Measurements from ENCODE around the gene FRY.

Gene FRY

DNA sequence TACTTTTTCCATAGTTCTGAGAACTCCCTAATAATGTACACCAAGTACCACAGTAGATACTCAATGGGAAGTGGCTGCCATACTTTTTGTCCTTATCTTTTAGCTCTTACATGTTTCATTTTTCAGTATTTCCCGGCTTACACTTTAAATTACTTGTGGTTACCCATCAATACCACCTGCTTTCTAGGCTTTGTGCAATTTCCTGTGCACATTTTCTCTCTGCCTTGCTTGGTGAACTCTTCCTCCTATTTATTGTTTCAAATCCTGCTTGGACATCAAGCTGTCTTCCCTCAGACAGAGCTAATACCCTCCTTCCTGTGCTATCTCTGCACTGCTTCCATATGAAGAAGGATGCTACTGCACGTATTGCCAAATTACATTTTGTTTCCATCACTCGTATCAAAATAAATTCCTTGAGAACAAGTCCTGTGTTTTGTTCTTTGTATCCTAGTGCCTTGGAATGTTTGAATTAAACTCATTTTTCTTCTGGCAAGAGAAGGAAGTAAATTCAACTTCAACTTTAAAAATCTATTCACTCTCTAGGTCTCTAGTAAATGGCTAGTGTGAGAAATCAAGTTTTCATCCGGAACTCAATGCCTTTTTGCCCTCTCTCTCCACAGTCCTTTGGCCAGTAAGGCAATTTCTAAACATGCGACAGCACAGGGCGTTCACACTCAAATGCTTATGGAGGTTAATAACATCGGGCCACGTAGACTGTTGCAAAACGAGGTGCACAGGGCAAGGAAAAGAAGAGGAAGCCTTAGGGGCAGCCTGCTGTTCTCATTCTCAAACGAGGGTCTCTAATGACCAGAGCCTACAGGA, 277.9 kb downstream of the FRY start:
- ChIA-PET CTCF (interaction anchor here (1.0 to 1.2 kb wide), 4 partner anchors 28 to 400 kb away, joined by 3 to 7 read pairs (median 4); no protein-coding TSS in a partner anchor), POLR2A (no interaction called here)
- TF ChIP-seq CTCF (IDR thresholded peaks at IDR 0.05; ENCODE audit: control extremely low read depth, extremely low read depth, low read depth, missing control alignments): no peak
- no peak for DNase-seq (ENCODE audit: extremely low spot score)

- CTCF ChIA-PET: no interaction called here
- DNase-seq (ENCODE audit: extremely low spot score): peak; percentile 52
- POLR2A ChIA-PET: no interaction called here
- peak; percentile 35 for TF ChIP-seq CTCF (IDR thresholded peaks at IDR 0.05; ENCODE audit: control extremely low read depth, extremely low read depth, low read depth, missing control alignments)
These were observed 278.6 kb downstream of the FRY start for GRCh38 chr13:32310134-32310706.

- CTCF ChIA-PET: interaction anchor here (0.9 to 1.8 kb wide), 8 partner anchors 17 to 402 kb away, joined by 3 to 10 read pairs (median 4); no protein-coding TSS in a partner anchor
- no peak for TF ChIP-seq CTCF (IDR thresholded peaks at IDR 0.05; ENCODE audit: control extremely low read depth, extremely low read depth, low read depth, missing control alignments)
- POLR2A ChIA-PET: no interaction called here
- DNase-seq (ENCODE audit: extremely low spot score): no peak
These were observed 279.8 kb downstream of the FRY start for GRCh38 chr13:32311188-32311897.

DNA sequence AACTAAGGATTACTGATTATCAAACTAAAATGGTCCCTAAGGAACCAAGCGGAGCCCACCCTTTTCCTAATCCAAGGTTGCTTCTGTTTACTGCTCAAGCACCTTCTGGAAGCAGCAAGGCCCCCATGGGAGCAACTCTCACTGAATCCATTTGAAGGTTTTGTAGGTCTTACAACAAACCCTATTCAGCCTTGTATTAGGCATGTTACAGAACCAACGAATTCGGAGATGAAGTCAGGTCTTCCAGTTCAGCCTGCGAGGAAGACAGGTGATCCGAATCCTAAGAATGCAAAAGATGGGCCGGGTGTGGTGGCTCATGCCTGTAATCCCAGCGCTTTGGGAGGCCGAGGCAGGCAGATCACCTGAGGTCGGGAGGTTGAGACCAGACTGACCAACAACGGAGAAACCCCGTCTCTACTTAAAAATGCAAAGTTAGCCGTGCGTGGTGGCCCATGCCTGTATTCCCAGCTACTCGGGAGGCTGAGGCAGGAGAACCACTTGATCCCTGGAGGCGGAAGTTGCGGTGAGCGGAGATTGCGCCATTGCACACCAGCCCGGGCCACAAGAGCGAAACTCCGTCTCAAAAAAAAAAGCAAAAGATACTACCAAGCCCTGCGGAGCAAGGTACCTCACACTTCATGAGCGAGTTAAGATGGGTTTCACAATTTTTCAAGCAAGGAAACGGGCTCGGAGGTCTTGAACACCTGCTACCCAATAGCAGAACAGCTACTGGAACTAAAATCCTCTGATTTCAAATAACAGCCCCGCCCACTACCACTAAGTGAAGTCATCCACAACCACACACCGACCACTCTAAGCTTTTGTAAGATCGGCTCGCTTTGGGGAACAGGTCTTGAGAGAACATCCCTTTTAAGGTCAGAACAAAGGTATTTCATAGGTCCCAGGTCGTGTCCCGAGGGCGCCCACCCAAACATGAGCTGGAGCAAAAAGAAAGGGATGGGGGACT, 283.0 kb downstream of the FRY start:
- POLR2A ChIA-PET: interaction anchor here (0.8 to 1.4 kb wide), 3 partner anchors 113 to 363 kb away, joined by 3 to 9 read pairs (median 3); partner anchors contain the start of gene N4BP2L1
- CTCF ChIA-PET: interaction anchor here (0.7 to 2.1 kb wide), 12 partner anchors 11 to 405 kb away, joined by 3 to 10 read pairs (median 4); partner anchors contain the start of gene PDS5B
- peak; percentile 55 for DNase-seq (ENCODE audit: extremely low spot score)
- no peak for TF ChIP-seq CTCF (IDR thresholded peaks at IDR 0.05; ENCODE audit: control extremely low read depth, extremely low read depth, low read depth, missing control alignments)

DNA sequence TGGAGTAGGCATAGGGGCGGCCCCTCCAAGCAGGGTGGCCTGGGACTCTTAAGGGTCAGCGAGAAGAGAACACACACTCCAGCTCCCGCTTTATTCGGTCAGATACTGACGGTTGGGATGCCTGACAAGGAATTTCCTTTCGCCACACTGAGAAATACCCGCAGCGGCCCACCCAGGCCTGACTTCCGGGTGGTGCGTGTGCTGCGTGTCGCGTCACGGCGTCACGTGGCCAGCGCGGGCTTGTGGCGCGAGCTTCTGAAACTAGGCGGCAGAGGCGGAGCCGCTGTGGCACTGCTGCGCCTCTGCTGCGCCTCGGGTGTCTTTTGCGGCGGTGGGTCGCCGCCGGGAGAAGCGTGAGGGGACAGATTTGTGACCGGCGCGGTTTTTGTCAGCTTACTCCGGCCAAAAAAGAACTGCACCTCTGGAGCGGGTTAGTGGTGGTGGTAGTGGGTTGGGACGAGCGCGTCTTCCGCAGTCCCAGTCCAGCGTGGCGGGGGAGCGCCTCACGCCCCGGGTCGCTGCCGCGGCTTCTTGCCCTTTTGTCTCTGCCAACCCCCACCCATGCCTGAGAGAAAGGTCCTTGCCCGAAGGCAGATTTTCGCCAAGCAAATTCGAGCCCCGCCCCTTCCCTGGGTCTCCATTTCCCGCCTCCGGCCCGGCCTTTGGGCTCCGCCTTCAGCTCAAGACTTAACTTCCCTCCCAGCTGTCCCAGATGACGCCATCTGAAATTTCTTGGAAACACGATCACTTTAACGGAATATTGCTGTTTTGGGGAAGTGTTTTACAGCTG, 283.9 kb downstream of the FRY start, which contains the start of the genes BRCA2 and ZAR1L:
Gene BRCA2 (plus strand): TSS at position 271 of the 790 bp plus-strand sequence. CDS start 953 bp downstream, outside the sequence.
Gene ZAR1L (minus strand): TSS at position 126 of the 790 bp plus-strand sequence. CDS start 3,438 bp downstream, outside the sequence.
- DNase-seq (ENCODE audit: extremely low spot score): peak; percentile 89
- ChIA-PET POLR2A (interaction anchor here (0.6 to 1.4 kb wide), 5 partner anchors 12 to 364 kb away, joined by 3 to 9 read pairs (median 3); partner anchors contain the start of gene N4BP2L1), CTCF (interaction anchor here (0.7 to 2.1 kb wide), 15 partner anchors 9 to 405 kb away, joined by 3 to 10 read pairs (median 3); partner anchors contain the start of gene PDS5B)
- no peak for TF ChIP-seq CTCF (IDR thresholded peaks at IDR 0.05; ENCODE audit: control extremely low read depth, extremely low read depth, low read depth, missing control alignments)

All from GM10248 (cell line).